A549 treated with Mapracorat at 1 μM for 4 hours (cell line): ENCODE measurements around the gene RPE. TPM values are rescaled to one million over a fixed set of nuclear protein-coding genes. Genes with fewer than 3 reads are reported as not detected.

ENCODE experiments used
- total RNA-seq: library from RNA; stranded (reverse); fragments of 200-300 nt; extraction: Qiagen RNA extraction; gene quantifications from 5 replicates; pipeline ENCODE4 v1.2.3, GENCODE V29; 2022

The RPE gene
- total RNA-seq: 56.1 to 63.9 TPM (median 58.7 TPM) in 5 replicates

GRCh38 chr2:210002158-210003157, at the start of gene RPE:
TSS of gene RPE (plus strand) at chr2:210002638. CDS start at chr2:210002662, 24 bp downstream.

Other genes with a start within 250 kb of the RPE start
- gene UNC80, start 230.8 kb upstream of the RPE start, total RNA-seq: not detected in 5 replicates
- gene KANSL1L, start 168.8 kb downstream of the RPE start, total RNA-seq: 0.46 to 1.0 TPM (median 0.60 TPM) in 5 replicates
- 0.06 to 0.19 TPM (median 0.13 TPM) in 4 of 5 replicates, not detected in the other for gene ACADL, start 222.8 kb downstream of the RPE start, total RNA-seq